GM18951 (cell line): Measurements from ENCODE around the gene RTN4IP1.

Experiments
- POLR2A ChIP-seq: IDR thresholded peaks from 4 replicates; pipeline ENCODE4 v1.6.1; 2011; ENCODE audit warnings: mild to moderate bottlenecking; ENCODE audit not compliant: insufficient read length, insufficient read depth; ENCODE audit errors: extremely low read depth
- in situ Hi-C: fragments of 300-500 bp; cut with MboI; formaldehyde crosslinking; loops from one replicate; pipeline ENCODE4 v1.12.0; 2022; ENCODE audit warnings: low sequenced_read_pairs, mixed read lengths, inconsistent platforms; ENCODE audit not compliant: unreplicated experiment

The RTN4IP1 gene

GRCh38 chr6:106629103-106629858, at the start of gene RTN4IP1, which contains the start of gene QRSL1:
RTN4IP1 (minus strand) TSS chr6:106629498; CDS start chr6:106629021, 477 bp downstream.
QRSL1 (plus strand) TSS chr6:106629578; CDS start chr6:106629682, 104 bp downstream.
- TF ChIP-seq POLR2A = peak; percentile 68
- in situ Hi-C loops = no loop called here

- in situ Hi-C loops = no loop called here
- TF ChIP-seq POLR2A = no peak
Measured at GRCh38 chr6:106677282-106677681, 48.0 kb upstream of the RTN4IP1 start.

GRCh38 chr6:106674541-106675229, 45.4 kb upstream of the RTN4IP1 start:
- in situ Hi-C loops = no loop called here
- no peak for TF ChIP-seq POLR2A

GRCh38 chr6:106671651-106672050, 42.4 kb upstream of the RTN4IP1 start:
- no peak for TF ChIP-seq POLR2A
- in situ Hi-C loops = no loop called here

GRCh38 chr6:106670236-106670635, 40.9 kb upstream of the RTN4IP1 start:
- TF ChIP-seq POLR2A = no peak
- in situ Hi-C loops = no loop called here

- TF ChIP-seq POLR2A = no peak
- in situ Hi-C loops = no loop called here
Measured at GRCh38 chr6:106667022-106667402, 37.7 kb upstream of the RTN4IP1 start.

GRCh38 chr6:106666282-106667021, 37.2 kb upstream of the RTN4IP1 start:
- in situ Hi-C loops = no loop called here
- peak; percentile 44 for TF ChIP-seq POLR2A

GRCh38 chr6:106662458-106662857, 33.2 kb upstream of the RTN4IP1 start:
- TF ChIP-seq POLR2A = no peak
- in situ Hi-C loops = no loop called here

GRCh38 chr6:106659859-106660258, 30.6 kb upstream of the RTN4IP1 start:
- in situ Hi-C loops = no loop called here
- no peak for TF ChIP-seq POLR2A

GRCh38 chr6:106658469-106658868, 29.2 kb upstream of the RTN4IP1 start:
- no peak for TF ChIP-seq POLR2A
- in situ Hi-C loops = no loop called here

- TF ChIP-seq POLR2A = no peak
Measured at GRCh38 chr6:106648651-106649308, 19.5 kb upstream of the RTN4IP1 start.

GRCh38 chr6:106643061-106643460, 13.8 kb upstream of the RTN4IP1 start:
- in situ Hi-C loops = no loop called here
- no peak for TF ChIP-seq POLR2A

More at GRCh38 chr6:106648651-106649308, 19.5 kb upstream of the RTN4IP1 start:
- in situ Hi-C loops = no loop called here

GRCh38 chr6:106642476-106642875, 13.2 kb upstream of the RTN4IP1 start:
- in situ Hi-C loops = no loop called here
- no peak for TF ChIP-seq POLR2A
